ENCODE results near the gene LARP1.

- TF ChIP-seq MYC (IDR thresholded peaks at IDR 0.05; ENCODE audit: borderline replicate concordance, low read length) (no peak), NFE2L2 (conservative IDR thresholded peaks at IDR 0.05; ENCODE audit: low read length) (no peak), CTCF (IDR thresholded peaks at IDR 0.05) (no peak), HOXB5 (CRISPR knock-in tag; IDR thresholded peaks at IDR 0.05) (no peak), CHD2 (IDR thresholded peaks at IDR 0.05; ENCODE audit: low read length, partially characterized antibody) (no peak), BHLHE40 (IDR thresholded peaks at IDR 0.05; ENCODE audit: low read depth, low read length) (no peak), POLR2AphosphoS2 (conservative IDR thresholded peaks at IDR 0.05; ENCODE audit: low read length) (no peak), SREBF2 (IDR thresholded peaks at IDR 0.05) (no peak), FOXS1 (CRISPR knock-in tag; IDR thresholded peaks at IDR 0.05) (no peak), POLR2A (IDR thresholded peaks at IDR 0.05; ENCODE audit: low read length) (no peak), ZNF302 (CRISPR knock-in tag; IDR thresholded peaks at IDR 0.05) (no peak), JUNB (IDR thresholded peaks at IDR 0.05) (no peak)
These were observed 74.0 kb downstream of the LARP1 start for GRCh38 chr5:154829181-154829588.

Measured in A549 (cell line).